K562 (cell line): Measurements from ENCODE around the gene AJUBA. TPM values are rescaled to one million over a fixed set of nuclear protein-coding genes. Genes with fewer than 3 reads are reported as not detected.

Experiments used
- ATAC-seq: fragments of 200-7000 bp; cut with Tn5 transposase; 3 replicates; pipeline ENCODE4 v1.9.1; 2020; ENCODE audit warnings: moderate library complexity
- BruUV-seq: library from RNA; stranded (reverse); fragments of 400-500 nt; replicated peaks from 2 replicates; lab custom pipeline; 2021; lab: Mats Ljungman, UMichigan
- CTCF ChIA-PET: fragments of 300-600 bp; formaldehyde crosslinking; extraction: SDS; loops from one replicate; lab custom pipeline; 2021; ENCODE audit warnings: low intra/inter-chr PET ratio; lab: Yijun Ruan, JAX
- POLR2A ChIA-PET: fragments of 300-600, 350-650 bp; sonication (Branson Sonifier 250); formaldehyde crosslinking; extraction: SDS; loops from one replicate; lab custom pipeline; 2021; ENCODE audit warnings: antibody characterized with exemption, inconsistent platforms; lab: Yijun Ruan, JAX
- DNase-seq, 4 experiments: peaks; one replicate each; pipeline versions ENCODE4 v3.0.0 to v3.0.0-alpha.2; 2011 to 2018; ENCODE audit warnings: low spot score in 3 of 4, mixed read lengths in 3 of 4; ENCODE audit errors: extremely low read depth in 1 of 4
- FAIRE-seq: peaks from 2 replicates; lab custom pipeline; 2011; peaks lifted over from hg19 to GRCh38; lab: Jason Lieb, UNC
- H2AFZ ChIP-seq: 2 replicates; pipeline ENCODE4 v1.6.0; 2011; ENCODE audit warnings: low read depth, low read length, control low read depth, inconsistent platforms
- H3K27ac ChIP-seq: fragments of 200-600 bp; 3 replicates; pipeline ENCODE4 v1.8.0; 2011; ENCODE audit warnings: low read depth, mild to moderate bottlenecking, control low read depth, inconsistent platforms, low read length, moderate library complexity, mixed read lengths; ENCODE audit errors: extremely low read depth
- H3K27me3 ChIP-seq, 2 experiments: fragments of 300-600 bp in 1 of 2; 2 replicates in 1 of 2; 3 replicates in 1 of 2; pipeline versions ENCODE4 v1.6.0 to v1.8.0; 2011; ENCODE audit warnings: inconsistent platforms in 2 of 2, low read length in 2 of 2, mild to moderate bottlenecking in 1 of 2, mixed read lengths in 1 of 2, moderate library complexity in 1 of 2; ENCODE audit not compliant: control insufficient read depth in 2 of 2, insufficient read depth in 2 of 2
- H3K36me3 ChIP-seq: fragments of 300-600 bp; 3 replicates; pipeline ENCODE4 v1.8.0; 2011; ENCODE audit warnings: mild to moderate bottlenecking, low read length, inconsistent platforms; ENCODE audit not compliant: control insufficient read depth, insufficient read depth
- H3K4me1 ChIP-seq, 2 experiments: fragments of 200-600 bp in 1 of 2; replicated peaks in 1 of 2; 2 replicates in 1 of 2; 3 replicates in 1 of 2; pipeline versions ENCODE4 v1.5.1 to v1.8.0; 2011; ENCODE audit warnings: inconsistent platforms in 2 of 2, low read length in 2 of 2, mild to moderate bottlenecking in 1 of 2, mixed read lengths in 1 of 2, moderate library complexity in 1 of 2; ENCODE audit not compliant: control insufficient read depth in 2 of 2, insufficient read depth in 2 of 2
- H3K4me2 ChIP-seq: 2 replicates; pipeline ENCODE4 v1.6.1; 2011; ENCODE audit warnings: low read length, control low read depth, inconsistent platforms, mixed read lengths; ENCODE audit not compliant: insufficient read depth
- H3K4me3 ChIP-seq: fragments of 200-600 bp; sonication (generic), shearing (Covaris generic); 2 replicates; pipeline ENCODE4 v1.5.1; 2016; ENCODE audit warnings: control low read depth, inconsistent platforms
- H3K79me2 ChIP-seq: fragments of 200-600 bp; 3 replicates; pipeline ENCODE4 v1.8.0; 2011; ENCODE audit warnings: low read length, inconsistent platforms; ENCODE audit not compliant: control insufficient read depth, insufficient read depth
- H3K9ac ChIP-seq, 2 experiments: 2 replicates each; pipeline versions ENCODE4 v1.6.0 to v1.6.1; 2011; ENCODE audit warnings: low read depth in 2 of 2, low read length in 2 of 2, control low read depth in 1 of 2, inconsistent platforms in 1 of 2, mild to moderate bottlenecking in 1 of 2, mixed read lengths in 1 of 2; ENCODE audit not compliant: insufficient read depth in 1 of 2
- H3K9me1 ChIP-seq: one replicate; pipeline ENCODE4 v1.6.0; 2011; ENCODE audit warnings: inconsistent platforms, mild to moderate bottlenecking, low read length, moderate library complexity; ENCODE audit not compliant: control insufficient read depth, insufficient read depth
- H3K9me3 ChIP-seq: replicated peaks from 2 replicates; pipeline ENCODE4 v1.5.1; 2011; ENCODE audit warnings: low read depth, low read length, inconsistent platforms; ENCODE audit not compliant: control insufficient read depth, insufficient read depth
- H4K20me1 ChIP-seq: replicated peaks from 2 replicates; pipeline ENCODE4 v1.6.1; 2011; ENCODE audit warnings: low read length, inconsistent platforms, mixed read lengths; ENCODE audit not compliant: control insufficient read depth, insufficient read depth
- ARHGAP35 ChIP-seq: fragments of 450-650 bp; IDR thresholded peaks from 2 replicates; pipeline ENCODE4 v1.6.1; 2018; ENCODE audit not compliant: partially characterized antibody
- ARID2 ChIP-seq: fragments of 450-650 bp; IDR thresholded peaks from 2 replicates; pipeline ENCODE4 v1.6.1; 2017; ENCODE audit warnings: antibody characterized with exemption, mild to moderate bottlenecking
- ASH1L ChIP-seq: fragments of 450-650 bp; IDR thresholded peaks from 2 replicates; pipeline ENCODE4 v1.6.1; 2018; ENCODE audit warnings: borderline replicate concordance, mild to moderate bottlenecking, low read depth; ENCODE audit not compliant: partially characterized antibody
- ATF4 ChIP-seq: fragments of 450-650 bp; formaldehyde crosslinking; IDR thresholded peaks from 2 replicates; pipeline ENCODE4 v1.4.0; 2022; ENCODE audit warnings: mild to moderate bottlenecking, moderate library complexity
- CHD2 ChIP-seq: IDR thresholded peaks from 2 replicates; pipeline ENCODE4 v1.6.1; 2011; ENCODE audit warnings: low read depth, low read length
- DACH1 ChIP-seq: fragments of 450-650 bp; IDR thresholded peaks from 2 replicates; pipeline ENCODE4 v1.6.1; 2018; ENCODE audit not compliant: partially characterized antibody
- DMBX1 ChIP-seq: fragments of 250-450 bp; sonication (Bioruptor Pico); IDR thresholded peaks from 2 replicates; pipeline ENCODE4 v1.8.0; 2022; ENCODE audit warnings: inconsistent platforms, mild to moderate bottlenecking, moderate library complexity, borderline replicate concordance
- ESRRA ChIP-seq: fragments of 450-650 bp; IDR thresholded peaks from 2 replicates; pipeline ENCODE4 v1.6.1; 2014; ENCODE audit warnings: low read depth, mild to moderate bottlenecking, moderate library complexity, borderline replicate concordance
- GTF2E2 ChIP-seq: fragments of 200-800 bp; sonication (Bioruptor generic); IDR thresholded peaks from 2 replicates; pipeline ENCODE4 v1.6.1; 2016; ENCODE audit warnings: missing genetic modification characterization, missing compliant biosample characterization
- ILK ChIP-seq: fragments of 450-650 bp; IDR thresholded peaks from 2 replicates; pipeline ENCODE4 v1.6.1; 2016; ENCODE audit warnings: missing genetic modification characterization, low read depth, mild to moderate bottlenecking, missing compliant biosample characterization, moderate library complexity, borderline replicate concordance
- MTA3 ChIP-seq: fragments of 450-650 bp; formaldehyde crosslinking; IDR thresholded peaks from 2 replicates; pipeline ENCODE4 v1.6.1; 2017; ENCODE audit warnings: mild to moderate bottlenecking, borderline replicate concordance
- MYNN ChIP-seq, 2 experiments: sonication (generic); formaldehyde crosslinking in 1 of 2; IDR thresholded peaks; 2 replicates each; pipeline versions ENCODE4 v1.5.0 to v1.6.1; 2016 to 2020; ENCODE audit warnings: antibody characterized with exemption in 1 of 2, missing genetic modification reagents in 1 of 2
- NEUROD1 ChIP-seq: fragments of 150-350 bp; IDR thresholded peaks from 2 replicates; pipeline ENCODE4 v1.6.1; 2014; ENCODE audit warnings: borderline replicate concordance, low read length, low read depth; ENCODE audit not compliant: partially characterized antibody
- POLR2A ChIP-seq: fragments of 450-650 bp; conservative IDR thresholded peaks from 2 replicates; pipeline ENCODE4 v1.6.1; 2016
- RAD51 ChIP-seq: fragments of 450-650 bp; IDR thresholded peaks from 2 replicates; pipeline ENCODE4 v1.7.1; 2016; ENCODE audit warnings: low read depth, mild to moderate bottlenecking, borderline replicate concordance
- RBM14 ChIP-seq: fragments of 200-400 bp; formaldehyde crosslinking; IDR thresholded peaks from 2 replicates; pipeline ENCODE4 v1.6.1; 2018; ENCODE audit warnings: low read depth, mild to moderate bottlenecking, low read length, moderate library complexity, borderline replicate concordance; ENCODE audit not compliant: insufficient read depth
- RBM15 ChIP-seq: fragments of 200-400 bp; formaldehyde crosslinking; IDR thresholded peaks from 2 replicates; pipeline ENCODE4 v1.6.1; 2018; ENCODE audit warnings: mild to moderate bottlenecking, low read length, moderate library complexity; ENCODE audit not compliant: insufficient read depth
- RCOR1 ChIP-seq, 2 experiments: IDR thresholded peaks; 2 replicates each; pipeline ENCODE4 v1.6.1; 2012; ENCODE audit warnings: low read depth in 2 of 2, low read length in 2 of 2, borderline replicate concordance in 1 of 2, improper control_type of control experiment in 1 of 2
- SMAD3 ChIP-seq: fragments of 450-650 bp; formaldehyde crosslinking; conservative IDR thresholded peaks from 2 replicates; pipeline ENCODE4 v1.4.0; 2020; ENCODE audit warnings: mild to moderate bottlenecking
- STAG1 ChIP-seq: sonication (generic); formaldehyde crosslinking; IDR thresholded peaks from 2 replicates; pipeline ENCODE4 v1.5.0; 2020; ENCODE audit warnings: missing genetic modification reagents, borderline replicate concordance
- ZNF121 ChIP-seq: sonication (generic); formaldehyde crosslinking; conservative IDR thresholded peaks from 2 replicates; pipeline ENCODE4 v1.8.0; 2022; ENCODE audit warnings: missing genetic modification reagents
- ZNF175 ChIP-seq: fragments of 200-800 bp; sonication (Bioruptor generic); IDR thresholded peaks from 2 replicates; pipeline ENCODE4 v1.6.1; 2016; ENCODE audit warnings: low read depth, mild to moderate bottlenecking, missing genetic modification characterization, missing compliant biosample characterization
- ZNF263 ChIP-seq: sonication (generic); formaldehyde crosslinking; IDR thresholded peaks from 2 replicates; pipeline ENCODE4 v1.8.0; 2022; ENCODE audit warnings: mild to moderate bottlenecking, missing genetic modification reagents, borderline replicate concordance
- WGBS: fragments of 100-300 bp; shearing (Covaris generic); methylation state at CpG from one replicate; pipeline ENCODE4 v1.1.6; 2016; ENCODE audit warnings: low coverage, mixed read lengths; ENCODE audit not compliant: insufficient coverage; ENCODE audit errors: missing lambda C conversion rate; 5-methylcytosine and 5-hydroxymethylcytosine counted together
- in situ Hi-C: fragments of 300-500 bp; cut with MboI; formaldehyde crosslinking; loops from 4 replicates; pipeline ENCODE4 v1.15.0; 2018; ENCODE audit warnings: inconsistent platforms, mixed read lengths
- intact Hi-C: fragments of 100-400 bp; cut with micrococcal nuclease; formaldehyde crosslinking; loops from 2 replicates; pipeline ENCODE4 v1.14.2; 2022
- polyA plus RNA-seq, 8 experiments: library from polyadenylated mRNA; depleted of rRNA in 4 of 8; stranded (reverse) in 5 of 8; unstranded in 3 of 8; fragments of >200 nt; fragmentation: Nextera tagmentation in 2 of 8; fragmentation: Illumina TruSeq in 1 of 8; extraction: Ambion mirVana in 2 of 8; extraction: Trizol in 1 of 8; gene quantifications; 2 replicates each; pipeline versions ENCODE4 v1.2.1 to v1.2.3, GENCODE V29; 2011 to 2014; ENCODE audit warnings: inconsistent platforms in 1 of 8, missing spikeins in 1 of 8
- total RNA-seq, 7 experiments: library from RNA; depleted of rRNA in 6 of 7; stranded (reverse); fragments of >200 nt in 6 of 7; fragmentation: Illumina TruSeq in 2 of 7; extraction: Trizol in 2 of 7; gene quantifications; 2 replicates each; pipeline versions ENCODE4 v1.2.1 to v1.2.3, GENCODE V29; 2011 to 2021; ENCODE audit warnings: low replicate concordance in 1 of 7

The AJUBA gene
- total and polyA plus RNA-seq, 9 of the 15 experiments (the other 6 are each of a cell fraction or from before 2014, with no cell fraction given), result 0.73 to 4.7 (median 2.8) TPM

- DNase-seq (peak; percentile 76 to 91 (median 77)), ATAC-seq (peak; percentile 79), FAIRE-seq (peak; percentile 98)
- H3K9me3 ChIP-seq, result no peaks in the 10 kb centered on the region
- ChIA-PET POLR2A (interaction anchor here (0.5 to 2.4 kb wide), 18 partner anchors 9 to 175 kb away, joined by 3 to 17 read pairs (median 4); partner anchors contain the start of genes ACIN1, C14orf119, CDH24 and HAUS4), CTCF (interaction anchor here (0.6 to 5.9 kb wide), 8 partner anchors 11 to 430 kb away, joined by 3 to 141 read pairs (median 6); partner anchors contain the start of gene CDH24)
- H3K4me1 ChIP-seq, result peaks cover 2 to 11% of the 10 kb centered on the region in 2 experiments; a peak in 3 of 5 replicates
- H3K4me2 ChIP-seq, result no peak overlapping the region
- no TSS peak for BruUV-seq
- WGBS, result 16% methylated on average over 5 of the region's 5 CpGs
- peaks cover 21% of the 10 kb centered on the region; the same call in 2 of the 3 replicates for H3K36me3 ChIP-seq
- H3K4me3 ChIP-seq, result no peak overlapping the region
- H3K79me2 ChIP-seq, result no peaks in the 10 kb centered on the region
- no peaks in the 10 kb centered on the region for H4K20me1 ChIP-seq
- H3K27ac ChIP-seq, result no peak overlapping the region
- no peaks in the 10 kb centered on the region for H3K27me3 ChIP-seq
- H2AFZ ChIP-seq, result no peak overlapping the region
- intact Hi-C loops (loop anchor here (1.0 to 5.0 kb wide), 3 partner anchors 72 to 121 kb away; no protein-coding TSS in a partner anchor), in situ Hi-C loops (no loop called here)
- no peaks in the 10 kb centered on the region for H3K9me1 ChIP-seq
- no peak overlapping the region for H3K9ac ChIP-seq
- no peak for TF ChIP-seq ATF4 (CRISPR knock-in tag)
- TF ChIP-seq ARID2, result peak; percentile 86
- no peak for TF ChIP-seq MYNN (IDR thresholded peaks at IDR 0.05)
- TF ChIP-seq MYNN (CRISPR knock-in tag; IDR thresholded peaks at IDR 0.05), result no peak
- no peak for TF ChIP-seq ILK (tag)
- no peak for TF ChIP-seq SMAD3 (CRISPR knock-in tag)
- TF ChIP-seq NEUROD1, result no peak
- TF ChIP-seq MTA3, result 0 out of 2 replicates have a peak, but pooled peaks have one; percentile 28
- TF ChIP-seq RAD51, result 0 out of 2 replicates have a peak, but pooled peaks have one; percentile 8
- TF ChIP-seq ESRRA, result no peak
- no peak for TF ChIP-seq DMBX1 (CRISPR knock-in tag)
- TF ChIP-seq GTF2E2 (tag), result no peak
- 0 out of 2 replicates have a peak, but pooled peaks have one; percentile 45 for TF ChIP-seq ZNF263 (CRISPR knock-in tag)
- no peak for TF ChIP-seq RBM15
- TF ChIP-seq CHD2, result no peak
- no peak for TF ChIP-seq ARHGAP35
- TF ChIP-seq RBM14, result no peak
- TF ChIP-seq ZNF121 (CRISPR knock-in tag), result no peak
- no peak for TF ChIP-seq ZNF175 (CRISPR knock-in tag)
- peak; percentile 89; the same call in 1 of the 2 replicates for TF ChIP-seq STAG1 (CRISPR knock-in tag)
- no peak for TF ChIP-seq POLR2A
- TF ChIP-seq DACH1, result no peak
- TF ChIP-seq ASH1L, result no peak
- TF ChIP-seq RCOR1 (IDR thresholded peaks at IDR 0.05; ENCODE audit: borderline replicate concordance in 1 of 2, low read depth in 2 of 2, low read length in 2 of 2), result peak in 1 of 2 experiments; percentile 57; a peak in 1 of 4 replicates
These were observed 4.2 kb upstream of the AJUBA start for GRCh38 chr14:22986508-22987054.
